ENCODE data around the gene KRT32.

KRT32 gene

DNA sequence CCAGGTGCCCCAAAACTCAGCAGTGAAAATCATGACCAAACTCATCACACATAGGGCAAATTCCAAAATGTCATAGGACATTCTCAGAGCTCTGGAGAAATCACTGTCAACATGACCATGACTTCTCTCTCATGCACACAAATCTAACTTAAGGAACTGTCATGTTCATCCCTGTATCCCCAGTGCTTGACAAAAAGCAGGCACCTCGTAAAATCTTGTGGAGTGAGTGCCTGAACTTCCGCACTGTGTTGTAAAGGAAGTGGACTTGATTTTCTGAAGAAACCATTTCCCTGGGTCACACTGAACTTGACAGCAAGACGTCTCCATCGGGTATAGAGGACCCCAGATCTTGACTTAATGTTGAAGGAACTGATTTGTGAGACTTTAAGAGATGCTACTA is 45.6 kb downstream of the KRT32 start:
- no peak for ATAC-seq
- TF ChIP-seq RARB (CRISPR knock-in tag; IDR thresholded peaks at IDR 0.05) (no peak), ZFP30 (CRISPR knock-in tag; IDR thresholded peaks at IDR 0.05) (no peak), ZNF8 (CRISPR knock-in tag; IDR thresholded peaks at IDR 0.05) (no peak), CSDC2 (CRISPR knock-in tag; IDR thresholded peaks at IDR 0.05) (no peak)

DNA sequence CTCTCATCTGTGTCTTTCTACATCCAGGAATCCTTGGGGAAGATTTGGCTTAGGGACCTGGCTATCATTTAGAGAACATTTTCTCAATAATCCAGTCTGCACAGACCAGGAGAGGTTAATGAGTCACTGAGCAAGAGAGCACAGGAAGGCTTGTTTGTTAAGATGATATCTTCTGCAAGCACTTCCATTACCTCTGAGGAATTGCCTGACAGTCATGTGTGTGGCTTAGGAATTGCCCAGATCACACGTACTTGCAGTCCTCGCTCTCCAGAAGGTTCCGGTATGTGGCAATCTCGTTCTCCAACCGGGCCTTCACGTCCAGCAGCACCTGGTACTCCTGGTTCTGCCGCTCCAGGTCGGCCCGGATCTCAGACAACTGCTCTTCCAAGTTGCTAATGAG is 46.1 kb downstream of the KRT32 start:
- no peak for TF ChIP-seq SNAI2 (CRISPR knock-in tag; IDR thresholded peaks at IDR 0.05)
- TF ChIP-seq, protein P1, sequence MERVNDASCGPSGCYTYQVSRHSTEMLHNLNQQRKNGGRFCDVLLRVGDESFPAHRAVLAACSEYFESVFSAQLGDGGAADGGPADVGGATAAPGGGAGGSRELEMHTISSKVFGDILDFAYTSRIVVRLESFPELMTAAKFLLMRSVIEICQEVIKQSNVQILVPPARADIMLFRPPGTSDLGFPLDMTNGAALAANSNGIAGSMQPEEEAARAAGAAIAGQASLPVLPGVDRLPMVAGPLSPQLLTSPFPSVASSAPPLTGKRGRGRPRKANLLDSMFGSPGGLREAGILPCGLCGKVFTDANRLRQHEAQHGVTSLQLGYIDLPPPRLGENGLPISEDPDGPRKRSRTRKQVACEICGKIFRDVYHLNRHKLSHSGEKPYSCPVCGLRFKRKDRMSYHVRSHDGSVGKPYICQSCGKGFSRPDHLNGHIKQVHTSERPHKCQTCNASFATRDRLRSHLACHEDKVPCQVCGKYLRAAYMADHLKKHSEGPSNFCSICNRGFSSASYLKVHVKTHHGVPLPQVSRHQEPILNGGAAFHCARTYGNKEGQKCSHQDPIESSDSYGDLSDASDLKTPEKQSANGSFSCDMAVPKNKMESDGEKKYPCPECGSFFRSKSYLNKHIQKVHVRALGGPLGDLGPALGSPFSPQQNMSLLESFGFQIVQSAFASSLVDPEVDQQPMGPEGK (CRISPR knock-in tag; IDR thresholded peaks at IDR 0.05; ENCODE audit: borderline replicate concordance): no peak
- TF ChIP-seq ARNTL (CRISPR knock-in tag; IDR thresholded peaks at IDR 0.05; ENCODE audit: borderline replicate concordance, low read depth): no peak
- TF ChIP-seq PPARA (CRISPR knock-in tag; IDR thresholded peaks at IDR 0.05; ENCODE audit: borderline replicate concordance): no peak
- TF ChIP-seq, protein P2, sequence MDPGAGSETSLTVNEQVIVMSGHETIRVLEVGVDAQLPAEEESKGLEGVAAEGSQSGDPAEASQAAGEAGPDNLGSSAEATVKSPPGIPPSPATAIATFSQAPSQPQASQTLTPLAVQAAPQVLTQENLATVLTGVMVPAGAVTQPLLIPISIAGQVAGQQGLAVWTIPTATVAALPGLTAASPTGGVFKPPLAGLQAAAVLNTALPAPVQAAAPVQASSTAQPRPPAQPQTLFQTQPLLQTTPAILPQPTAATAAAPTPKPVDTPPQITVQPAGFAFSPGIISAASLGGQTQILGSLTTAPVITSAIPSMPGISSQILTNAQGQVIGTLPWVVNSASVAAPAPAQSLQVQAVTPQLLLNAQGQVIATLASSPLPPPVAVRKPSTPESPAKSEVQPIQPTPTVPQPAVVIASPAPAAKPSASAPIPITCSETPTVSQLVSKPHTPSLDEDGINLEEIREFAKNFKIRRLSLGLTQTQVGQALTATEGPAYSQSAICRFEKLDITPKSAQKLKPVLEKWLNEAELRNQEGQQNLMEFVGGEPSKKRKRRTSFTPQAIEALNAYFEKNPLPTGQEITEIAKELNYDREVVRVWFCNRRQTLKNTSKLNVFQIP (CRISPR knock-in tag; IDR thresholded peaks at IDR 0.05; ENCODE audit: borderline replicate concordance, low read depth): no peak
- TF ChIP-seq TOX (CRISPR knock-in tag; IDR thresholded peaks at IDR 0.05; ENCODE audit: borderline replicate concordance): no peak
- no peak for TF ChIP-seq ZFP3 (CRISPR knock-in tag; IDR thresholded peaks at IDR 0.05)
- no peak for TF ChIP-seq ESRRG (CRISPR knock-in tag; IDR thresholded peaks at IDR 0.05)
- TF ChIP-seq RARB (CRISPR knock-in tag; IDR thresholded peaks at IDR 0.05): no peak
- TF ChIP-seq, protein P3, sequence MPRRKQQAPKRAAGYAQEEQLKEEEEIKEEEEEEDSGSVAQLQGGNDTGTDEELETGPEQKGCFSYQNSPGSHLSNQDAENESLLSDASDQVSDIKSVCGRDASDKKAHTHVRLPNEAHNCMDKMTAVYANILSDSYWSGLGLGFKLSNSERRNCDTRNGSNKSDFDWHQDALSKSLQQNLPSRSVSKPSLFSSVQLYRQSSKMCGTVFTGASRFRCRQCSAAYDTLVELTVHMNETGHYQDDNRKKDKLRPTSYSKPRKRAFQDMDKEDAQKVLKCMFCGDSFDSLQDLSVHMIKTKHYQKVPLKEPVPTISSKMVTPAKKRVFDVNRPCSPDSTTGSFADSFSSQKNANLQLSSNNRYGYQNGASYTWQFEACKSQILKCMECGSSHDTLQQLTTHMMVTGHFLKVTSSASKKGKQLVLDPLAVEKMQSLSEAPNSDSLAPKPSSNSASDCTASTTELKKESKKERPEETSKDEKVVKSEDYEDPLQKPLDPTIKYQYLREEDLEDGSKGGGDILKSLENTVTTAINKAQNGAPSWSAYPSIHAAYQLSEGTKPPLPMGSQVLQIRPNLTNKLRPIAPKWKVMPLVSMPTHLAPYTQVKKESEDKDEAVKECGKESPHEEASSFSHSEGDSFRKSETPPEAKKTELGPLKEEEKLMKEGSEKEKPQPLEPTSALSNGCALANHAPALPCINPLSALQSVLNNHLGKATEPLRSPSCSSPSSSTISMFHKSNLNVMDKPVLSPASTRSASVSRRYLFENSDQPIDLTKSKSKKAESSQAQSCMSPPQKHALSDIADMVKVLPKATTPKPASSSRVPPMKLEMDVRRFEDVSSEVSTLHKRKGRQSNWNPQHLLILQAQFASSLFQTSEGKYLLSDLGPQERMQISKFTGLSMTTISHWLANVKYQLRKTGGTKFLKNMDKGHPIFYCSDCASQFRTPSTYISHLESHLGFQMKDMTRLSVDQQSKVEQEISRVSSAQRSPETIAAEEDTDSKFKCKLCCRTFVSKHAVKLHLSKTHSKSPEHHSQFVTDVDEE (CRISPR knock-in tag; IDR thresholded peaks at IDR 0.05): no peak
- no peak for TF ChIP-seq ZNF70 (CRISPR knock-in tag; IDR thresholded peaks at IDR 0.05)
- no peak for TF ChIP-seq ZNF8 (CRISPR knock-in tag; IDR thresholded peaks at IDR 0.05)
- TF ChIP-seq ZFP30 (CRISPR knock-in tag; IDR thresholded peaks at IDR 0.05): no peak
- no peak for ATAC-seq

DNA sequence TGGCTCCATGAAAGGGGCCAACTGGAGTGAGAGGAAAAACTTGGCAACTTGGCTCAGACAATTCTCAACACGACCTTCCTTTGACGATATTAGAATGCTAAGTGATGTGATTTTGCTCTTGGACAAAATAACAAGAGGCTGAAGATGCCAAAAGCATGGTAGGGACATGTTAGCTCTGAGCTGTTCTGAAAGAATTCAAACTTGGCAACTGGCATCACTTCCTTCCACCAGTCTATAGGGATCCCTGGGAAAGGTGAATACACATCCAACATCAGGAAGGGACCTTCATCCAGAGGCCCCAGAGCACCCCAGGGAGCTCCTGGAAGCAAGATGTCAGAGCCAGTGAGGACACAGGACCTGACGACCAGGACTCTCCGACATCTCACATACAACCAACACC is 47.1 kb downstream of the KRT32 start:
- no peak for TF ChIP-seq ZNF8 (CRISPR knock-in tag; IDR thresholded peaks at IDR 0.05)
- no peak for TF ChIP-seq ZFP30 (CRISPR knock-in tag; IDR thresholded peaks at IDR 0.05)
- TF ChIP-seq ISL1 (CRISPR knock-in tag; IDR thresholded peaks at IDR 0.05): no peak
- no peak for TF ChIP-seq TCF4 (CRISPR knock-in tag; IDR thresholded peaks at IDR 0.05; ENCODE audit: borderline replicate concordance)
- TF ChIP-seq OSR1 (CRISPR knock-in tag; IDR thresholded peaks at IDR 0.05): no peak
- TF ChIP-seq, protein P1 (CRISPR knock-in tag; IDR thresholded peaks at IDR 0.05; ENCODE audit: borderline replicate concordance): no peak
- TF ChIP-seq BACH2 (CRISPR knock-in tag; IDR thresholded peaks at IDR 0.05; ENCODE audit: borderline replicate concordance): no peak
- no peak for TF ChIP-seq ZNF70 (CRISPR knock-in tag; IDR thresholded peaks at IDR 0.05)
- no peak for TF ChIP-seq PPARA (CRISPR knock-in tag; IDR thresholded peaks at IDR 0.05; ENCODE audit: borderline replicate concordance)
- no peak for TF ChIP-seq GLIS3 (CRISPR knock-in tag; IDR thresholded peaks at IDR 0.05)
- TF ChIP-seq TOX (CRISPR knock-in tag; IDR thresholded peaks at IDR 0.05; ENCODE audit: borderline replicate concordance): no peak
- ATAC-seq: no peak

DNA sequence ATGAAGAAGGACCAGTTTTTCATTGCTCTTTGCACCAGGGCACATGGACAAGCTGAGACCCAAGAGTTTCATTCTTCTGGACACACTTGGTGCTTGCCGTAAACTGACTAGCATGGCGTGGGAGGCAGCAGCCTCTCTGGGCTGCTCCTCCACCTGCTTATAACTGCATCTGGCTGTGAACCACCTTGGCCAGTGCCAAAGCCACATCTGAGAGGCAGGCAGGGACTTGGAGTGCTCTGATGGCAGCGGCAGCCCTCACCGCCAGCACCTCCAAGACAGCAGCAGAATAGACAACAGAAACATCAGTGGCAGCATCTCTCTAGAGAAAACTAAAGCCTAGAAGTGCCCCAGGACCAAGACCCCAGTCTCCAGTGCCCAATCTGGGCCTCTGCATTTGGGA is 47.5 kb downstream of the KRT32 start:
- TF ChIP-seq BACH2 (CRISPR knock-in tag; IDR thresholded peaks at IDR 0.05; ENCODE audit: borderline replicate concordance) (no peak), RARB (CRISPR knock-in tag; IDR thresholded peaks at IDR 0.05) (no peak)
- ATAC-seq: no peak

Data from SK-N-SH treated with all-trans-retinoic acid at 6 μM for 48 hours (cell line).